GM19452 (cell line): ENCODE results near the gene OR5AK2.
"Not testable (repeated sequence)": the region's sequence is repeated elsewhere in the genome, so short reads cannot be mapped to it uniquely, and the experiment has no call there.

ENCODE experiments used
- ATAC-seq: cut with Tn5 transposase; IDR thresholded peaks from one replicate; pipeline ENCODE4 v1.9.1; 2021; ENCODE audit not compliant: unreplicated experiment

The OR5AK2 gene

GRCh38 chr11:56988614-56989013 is at the start of gene OR5AK2:
Gene OR5AK2, plus strand, starts transcription at chr11:56988914. Its CDS starts 0 bp downstream, at chr11:56988914.
- ATAC-seq, result no peak

GRCh38 chr11:56945526-56945925 is 43.2 kb upstream of the OR5AK2 start:
- ATAC-seq, result not testable (repeated sequence)

- ATAC-seq, result no peak
Measured at GRCh38 chr11:56948991-56949515, 39.7 kb upstream of the OR5AK2 start.

- no peak for ATAC-seq
Measured at GRCh38 chr11:56950510-56950909, 38.2 kb upstream of the OR5AK2 start.

- ATAC-seq, result not testable (repeated sequence)
Measured at GRCh38 chr11:56953907-56954306, 34.8 kb upstream of the OR5AK2 start.

GRCh38 chr11:56961609-56962008 is 27.1 kb upstream of the OR5AK2 start:
- no peak for ATAC-seq

- ATAC-seq, result no peak
Measured at GRCh38 chr11:56967726-56968125, 21.0 kb upstream of the OR5AK2 start.

- ATAC-seq, result no peak
Measured at GRCh38 chr11:56968524-56968923, 20.2 kb upstream of the OR5AK2 start.

- ATAC-seq, result no peak
Measured at GRCh38 chr11:56977314-56977713, 11.4 kb upstream of the OR5AK2 start.

- ATAC-seq, result no peak
Measured at GRCh38 chr11:56990702-56991101, 2.0 kb downstream of the OR5AK2 start.

- ATAC-seq, result no peak
Measured at GRCh38 chr11:56994532-56994931, 5.8 kb downstream of the OR5AK2 start.

- ATAC-seq, result no peak
Measured at GRCh38 chr11:57001674-57002401, 13.1 kb downstream of the OR5AK2 start.

GRCh38 chr11:57008373-57008772 is 19.7 kb downstream of the OR5AK2 start:
- ATAC-seq, result no peak

GRCh38 chr11:57015679-57016078 is 27.0 kb downstream of the OR5AK2 start:
- no peak for ATAC-seq

- no peak for ATAC-seq
Measured at GRCh38 chr11:57031556-57031955, 42.8 kb downstream of the OR5AK2 start.
